ENCODE measurements around the gene GRID2IP.
"Not testable (repeated sequence)": the region's sequence is repeated elsewhere in the genome, so short reads cannot be mapped to it uniquely, and the experiment has no call there.

Gene GRID2IP

DNA sequence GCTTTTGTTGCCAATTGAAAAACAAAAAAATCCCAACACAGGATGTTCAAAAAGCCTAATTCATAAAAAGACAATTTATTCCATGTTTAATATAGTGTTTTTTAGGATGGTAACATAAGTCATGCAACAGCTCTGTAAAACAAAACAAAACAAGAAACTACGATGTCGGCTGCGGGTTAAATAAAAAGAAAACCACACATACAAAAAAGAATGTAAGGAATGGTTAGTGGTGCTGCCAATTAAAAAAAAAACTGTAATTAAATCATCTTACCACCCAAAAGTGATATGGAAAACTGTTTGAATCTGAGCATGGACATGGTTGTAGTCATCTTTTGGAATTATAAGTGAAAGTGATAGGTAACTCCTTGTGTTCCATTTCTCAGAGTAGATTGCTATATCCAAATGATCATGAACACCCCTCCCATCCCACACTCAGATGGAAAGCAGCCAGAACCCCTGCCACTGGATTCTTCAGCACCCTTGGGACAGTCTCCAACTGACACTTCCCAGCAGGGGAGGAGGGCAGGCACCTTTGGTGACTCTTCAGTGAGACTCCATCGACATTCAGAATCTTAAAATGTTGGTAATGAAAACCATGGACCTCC lies 89.2 kb downstream of the GRID2IP start:
- TF ChIP-seq, protein P1, sequence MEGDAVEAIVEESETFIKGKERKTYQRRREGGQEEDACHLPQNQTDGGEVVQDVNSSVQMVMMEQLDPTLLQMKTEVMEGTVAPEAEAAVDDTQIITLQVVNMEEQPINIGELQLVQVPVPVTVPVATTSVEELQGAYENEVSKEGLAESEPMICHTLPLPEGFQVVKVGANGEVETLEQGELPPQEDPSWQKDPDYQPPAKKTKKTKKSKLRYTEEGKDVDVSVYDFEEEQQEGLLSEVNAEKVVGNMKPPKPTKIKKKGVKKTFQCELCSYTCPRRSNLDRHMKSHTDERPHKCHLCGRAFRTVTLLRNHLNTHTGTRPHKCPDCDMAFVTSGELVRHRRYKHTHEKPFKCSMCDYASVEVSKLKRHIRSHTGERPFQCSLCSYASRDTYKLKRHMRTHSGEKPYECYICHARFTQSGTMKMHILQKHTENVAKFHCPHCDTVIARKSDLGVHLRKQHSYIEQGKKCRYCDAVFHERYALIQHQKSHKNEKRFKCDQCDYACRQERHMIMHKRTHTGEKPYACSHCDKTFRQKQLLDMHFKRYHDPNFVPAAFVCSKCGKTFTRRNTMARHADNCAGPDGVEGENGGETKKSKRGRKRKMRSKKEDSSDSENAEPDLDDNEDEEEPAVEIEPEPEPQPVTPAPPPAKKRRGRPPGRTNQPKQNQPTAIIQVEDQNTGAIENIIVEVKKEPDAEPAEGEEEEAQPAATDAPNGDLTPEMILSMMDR (conservative IDR thresholded peaks at IDR 0.05): no peak
- no peak overlapping the region; the same call in 1 of the 2 replicates for H3K27ac ChIP-seq

DNA sequence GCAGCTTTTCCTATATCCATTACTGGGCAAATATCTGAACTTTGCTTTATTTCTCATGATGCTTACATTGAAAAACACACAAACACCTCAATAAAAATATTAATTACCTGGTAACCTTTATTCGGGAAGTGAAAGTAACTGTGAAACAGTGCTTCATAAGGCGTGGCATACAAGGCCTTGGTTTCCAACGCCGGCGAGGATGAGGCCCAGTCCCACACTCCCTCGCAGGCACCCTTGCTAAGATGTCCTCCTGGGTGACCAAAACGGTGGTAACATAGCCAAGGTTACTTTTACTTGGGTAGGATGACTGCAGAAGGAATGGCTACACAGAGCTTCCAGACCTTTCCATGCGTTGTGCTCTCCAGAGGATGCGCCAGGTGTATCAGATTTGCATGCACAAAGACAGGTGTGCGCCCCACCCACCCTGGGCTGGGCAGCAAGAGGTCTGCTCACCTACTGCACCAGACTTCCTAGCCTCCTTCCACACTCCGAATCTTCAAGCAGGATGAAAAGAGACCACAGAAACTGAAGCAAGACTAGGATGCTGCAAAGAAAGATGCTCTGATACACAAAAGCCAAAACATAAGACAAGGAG lies 90.2 kb downstream of the GRID2IP start:
- no peak overlapping the region for H3K27ac ChIP-seq
- TF ChIP-seq, protein P1 (conservative IDR thresholded peaks at IDR 0.05): no peak

DNA sequence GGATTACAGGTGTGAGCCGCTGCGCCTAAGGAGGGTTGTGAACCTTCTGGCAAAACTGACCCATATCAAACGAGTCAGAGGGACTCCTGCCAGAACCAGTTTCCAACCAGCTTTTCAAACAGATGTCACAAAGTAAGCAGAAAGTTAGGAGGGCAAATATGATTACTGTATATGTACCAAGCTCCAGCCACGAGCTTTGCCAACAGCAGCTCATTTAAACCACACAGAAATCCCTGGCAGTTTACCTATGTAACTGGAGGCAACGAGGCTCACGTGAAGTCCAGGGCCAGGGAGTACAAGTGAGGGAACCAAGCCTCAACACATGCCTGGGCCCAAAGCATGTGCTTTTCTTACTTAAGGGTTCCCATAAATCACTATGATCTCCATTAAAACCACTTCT lies 91.0 kb downstream of the GRID2IP start:
- TF ChIP-seq, protein P1 (conservative IDR thresholded peaks at IDR 0.05): no peak
- peak overlapping the region; percentile 13; the same call in 1 of the 2 replicates for H3K27ac ChIP-seq

DNA sequence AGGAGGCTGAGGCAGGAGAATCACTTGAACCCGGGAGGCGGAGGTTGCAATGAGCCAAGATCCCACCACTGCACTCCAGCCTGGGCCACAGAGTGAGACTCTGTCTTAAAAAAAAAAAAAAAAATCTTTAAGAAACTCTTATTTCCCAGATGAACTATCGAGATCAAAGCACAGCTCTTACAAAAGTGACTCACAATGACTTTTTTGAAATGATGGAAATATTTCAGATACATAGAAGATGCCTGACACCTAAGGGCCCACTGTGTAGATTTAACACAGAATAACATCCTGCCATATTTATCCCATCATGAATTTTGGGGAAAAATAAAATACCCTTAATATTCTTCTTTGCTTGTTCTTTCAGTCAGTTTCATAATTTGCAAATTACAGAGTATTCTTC lies 92.6 kb downstream of the GRID2IP start:
- H3K27ac ChIP-seq: not testable (repeated sequence)

DNA sequence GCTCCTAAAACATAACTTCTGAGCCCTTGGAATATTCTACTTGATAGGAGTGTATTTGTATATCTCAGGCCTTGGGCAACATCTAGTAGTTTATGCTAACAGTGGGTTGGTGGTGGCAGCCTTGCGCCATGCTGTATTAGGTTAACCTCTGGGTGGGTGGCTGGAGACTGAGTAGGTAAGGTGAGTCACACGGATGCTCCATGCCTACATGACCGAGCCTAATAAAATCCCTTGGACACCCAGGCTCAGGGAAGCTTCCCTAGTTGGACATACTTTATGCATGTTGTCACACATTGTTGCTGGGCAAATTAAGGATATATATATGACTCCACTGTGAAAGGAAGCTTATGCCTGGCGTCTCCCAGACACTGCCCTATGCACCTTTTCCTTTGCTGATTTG lies 97.5 kb downstream of the GRID2IP start:
- TF ChIP-seq, protein P1 (conservative IDR thresholded peaks at IDR 0.05): no peak

DNA sequence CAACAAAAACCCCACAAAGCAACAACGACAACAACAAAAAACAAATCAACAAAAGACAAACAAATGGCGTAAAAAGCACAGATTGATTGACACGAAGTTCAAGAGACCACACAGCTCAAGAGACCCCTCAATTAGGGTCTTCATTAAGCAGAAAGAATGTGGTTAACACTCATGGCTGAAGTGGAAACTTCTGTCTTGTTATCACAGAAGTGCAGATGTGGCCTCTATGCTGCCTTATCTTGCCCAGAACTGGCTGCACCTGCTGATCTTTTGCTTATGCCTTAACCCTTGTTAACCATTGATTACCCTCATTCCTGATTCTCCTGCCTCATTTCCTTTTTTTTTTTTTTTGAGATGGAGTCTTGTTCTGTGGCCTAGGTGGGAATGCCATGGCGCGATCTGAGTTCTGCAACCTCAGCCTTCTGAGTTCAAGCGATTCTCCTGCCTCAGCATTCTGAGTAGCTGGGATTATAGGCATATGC lies 100.0 kb downstream of the GRID2IP start:
- TF ChIP-seq, protein P1 (conservative IDR thresholded peaks at IDR 0.05): no peak
- no peak overlapping the region for H3K27ac ChIP-seq

More for the DNA sequence above, 97.5 kb downstream of the GRID2IP start:
- no peak overlapping the region for H3K27ac ChIP-seq

DNA sequence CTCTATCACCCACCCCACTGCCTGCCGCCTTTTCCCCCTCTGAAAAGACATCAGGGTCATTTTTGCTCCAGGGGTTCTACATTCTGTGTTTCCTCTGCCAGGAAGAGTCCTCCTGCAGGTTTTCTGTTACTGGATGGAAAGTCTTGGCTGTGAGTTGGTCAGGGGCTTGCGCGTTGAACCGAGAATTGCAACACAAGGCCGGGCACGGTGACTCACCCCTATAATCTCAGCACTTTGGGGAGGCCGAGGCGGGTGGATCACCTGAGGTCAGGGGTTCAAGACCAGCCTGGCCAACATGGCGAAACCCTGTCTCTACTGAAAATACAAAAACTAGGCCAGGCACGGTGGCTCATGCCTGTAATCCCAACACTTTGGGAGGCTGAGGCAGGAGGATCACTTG lies 100.7 kb downstream of the GRID2IP start:
- H3K27ac ChIP-seq: not testable (repeated sequence)

DNA sequence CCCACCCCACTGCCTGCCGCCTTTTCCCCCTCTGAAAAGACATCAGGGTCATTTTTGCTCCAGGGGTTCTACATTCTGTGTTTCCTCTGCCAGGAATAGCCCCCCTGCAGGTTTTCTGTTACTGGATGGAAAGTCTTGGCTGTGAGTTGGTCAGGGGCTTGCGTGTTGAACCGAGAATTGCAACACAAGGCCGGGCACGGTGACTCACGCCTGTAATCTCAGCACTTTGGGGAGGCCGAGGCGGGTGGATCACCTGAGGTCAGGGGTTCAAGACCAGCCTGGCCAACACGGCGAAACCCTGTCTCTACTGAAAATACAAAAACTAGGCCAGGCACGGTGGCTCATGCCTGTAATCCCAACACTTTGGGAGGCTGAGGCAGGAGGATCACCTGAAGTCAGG lies 101.4 kb downstream of the GRID2IP start:
- not testable (repeated sequence) for H3K27ac ChIP-seq

DNA sequence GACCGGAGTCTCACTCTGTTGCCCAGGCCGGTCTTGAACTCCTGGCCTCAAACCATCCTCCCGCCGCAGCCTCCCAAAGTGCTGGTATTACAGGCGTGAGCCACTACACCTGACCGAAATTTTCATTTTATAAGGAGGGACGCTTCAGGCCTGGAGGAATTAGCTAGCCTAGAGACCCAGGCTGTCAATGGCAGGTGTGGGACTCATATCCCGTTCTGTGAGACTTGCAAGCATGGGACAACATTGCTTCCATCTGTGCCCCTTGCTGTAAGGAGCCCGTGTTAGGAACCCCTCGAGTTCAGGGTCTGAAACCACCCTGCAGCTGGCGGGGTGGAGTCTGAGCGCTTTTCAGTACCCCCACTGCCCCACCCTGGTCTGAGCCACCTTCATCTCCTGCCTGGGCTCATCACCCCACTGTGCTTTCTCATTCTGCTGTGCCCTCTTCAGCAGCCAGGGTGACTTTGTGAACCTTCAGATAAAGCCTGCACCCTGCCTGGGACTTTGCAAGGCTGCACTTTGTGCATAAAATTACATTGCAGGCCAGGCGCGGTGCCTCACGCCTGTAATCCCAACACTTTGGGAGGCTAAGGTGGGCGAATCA lies 102.2 kb downstream of the GRID2IP start:
- peak overlapping the region; percentile 80 for H3K27ac ChIP-seq
- TF ChIP-seq, protein P1 (conservative IDR thresholded peaks at IDR 0.05): no peak
